Astrocyte of the spinal cord (primary cell): Measurements from ENCODE around the gene CREB5.

Source experiments
- DNase-seq: peaks from one replicate; pipeline ENCODE4 v3.0.0; 2011; ENCODE audit warnings: low read depth, low spot score
- H3K4me3 ChIP-seq: 2 replicates; pipeline ENCODE4 v1.5.1; 2011; ENCODE audit warnings: low read depth, mild to moderate bottlenecking, low read length, moderate library complexity
- in situ Hi-C: cut with HindIII; loops from 2 replicates; pipeline ENCODE4 v1.10.0; 2017; ENCODE audit warnings: low sequenced_read_pairs
- TF ChIP-seq, protein P1 (sequence below): IDR thresholded peaks from 2 replicates; pipeline ENCODE4 v1.5.1; 2012; ENCODE audit warnings: low read depth, mild to moderate bottlenecking, low read length, inconsistent platforms

CREB5 gene

DNA sequence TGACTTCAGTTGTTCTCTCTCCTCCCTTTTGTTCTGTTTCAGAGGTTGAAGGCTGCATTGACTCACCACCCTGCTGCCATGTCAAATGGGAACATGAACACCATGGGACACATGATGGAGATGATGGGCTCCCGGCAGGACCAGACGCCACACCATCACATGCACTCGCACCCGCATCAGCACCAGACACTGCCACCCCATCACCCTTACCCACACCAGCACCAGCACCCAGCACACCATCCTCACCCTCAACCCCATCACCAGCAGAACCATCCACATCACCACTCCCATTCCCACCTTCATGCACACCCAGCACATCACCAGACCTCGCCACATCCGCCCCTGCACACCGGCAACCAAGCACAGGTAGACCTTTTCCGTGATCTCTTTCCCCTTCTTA is 391.8 kb downstream of the CREB5 start:
- no peak for DNase-seq
- TF ChIP-seq, protein P1, sequence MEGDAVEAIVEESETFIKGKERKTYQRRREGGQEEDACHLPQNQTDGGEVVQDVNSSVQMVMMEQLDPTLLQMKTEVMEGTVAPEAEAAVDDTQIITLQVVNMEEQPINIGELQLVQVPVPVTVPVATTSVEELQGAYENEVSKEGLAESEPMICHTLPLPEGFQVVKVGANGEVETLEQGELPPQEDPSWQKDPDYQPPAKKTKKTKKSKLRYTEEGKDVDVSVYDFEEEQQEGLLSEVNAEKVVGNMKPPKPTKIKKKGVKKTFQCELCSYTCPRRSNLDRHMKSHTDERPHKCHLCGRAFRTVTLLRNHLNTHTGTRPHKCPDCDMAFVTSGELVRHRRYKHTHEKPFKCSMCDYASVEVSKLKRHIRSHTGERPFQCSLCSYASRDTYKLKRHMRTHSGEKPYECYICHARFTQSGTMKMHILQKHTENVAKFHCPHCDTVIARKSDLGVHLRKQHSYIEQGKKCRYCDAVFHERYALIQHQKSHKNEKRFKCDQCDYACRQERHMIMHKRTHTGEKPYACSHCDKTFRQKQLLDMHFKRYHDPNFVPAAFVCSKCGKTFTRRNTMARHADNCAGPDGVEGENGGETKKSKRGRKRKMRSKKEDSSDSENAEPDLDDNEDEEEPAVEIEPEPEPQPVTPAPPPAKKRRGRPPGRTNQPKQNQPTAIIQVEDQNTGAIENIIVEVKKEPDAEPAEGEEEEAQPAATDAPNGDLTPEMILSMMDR = no peak
- no peak overlapping the region for H3K4me3 ChIP-seq
- in situ Hi-C loops = no loop called here

DNA sequence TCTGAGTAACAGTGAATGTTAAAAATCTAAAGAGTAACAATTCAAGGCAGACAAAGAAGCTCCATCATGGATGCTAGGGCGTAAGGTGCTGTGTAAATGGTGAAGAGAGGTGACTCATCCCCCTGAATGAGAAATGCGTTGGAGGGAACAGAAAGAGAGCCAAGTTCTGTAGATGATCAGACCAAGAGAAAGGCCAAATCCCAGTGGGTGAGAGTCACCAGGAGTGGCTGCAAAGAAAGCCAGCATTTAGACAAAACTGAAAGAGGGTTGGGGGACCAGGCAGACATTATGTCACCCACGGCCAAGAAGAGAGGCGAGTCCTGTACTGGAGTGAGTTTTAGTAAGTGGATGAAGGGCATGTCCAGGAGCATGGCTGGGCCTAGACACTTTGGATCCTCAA is 392.7 kb downstream of the CREB5 start:
- H3K4me3 ChIP-seq = no peak overlapping the region
- TF ChIP-seq, protein P1 = no peak
- DNase-seq = peak; percentile 78
- in situ Hi-C loops = no loop called here

DNA sequence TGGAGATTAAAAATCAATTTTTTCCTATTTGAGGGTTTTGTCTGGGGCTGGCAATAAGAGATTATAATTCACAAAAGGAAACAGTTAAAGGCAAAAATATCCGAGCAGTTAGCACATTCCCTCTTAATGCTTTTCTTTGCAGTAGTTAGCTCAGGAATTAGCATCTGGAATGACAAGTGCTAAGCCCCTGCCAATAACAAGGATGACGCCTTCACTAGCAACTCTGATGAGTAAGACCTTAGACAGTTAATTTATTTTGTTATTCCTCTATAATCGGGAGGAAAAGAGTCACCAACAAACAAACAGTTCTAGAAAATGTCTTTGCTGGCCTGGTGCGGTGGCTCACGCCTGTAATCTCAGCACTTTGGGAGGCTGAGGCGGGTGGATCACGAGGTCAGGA is 394.5 kb downstream of the CREB5 start:
- H3K4me3 ChIP-seq = no peak overlapping the region
- TF ChIP-seq, protein P1 = no peak
- in situ Hi-C loops = no loop called here
- peak; percentile 56 for DNase-seq

DNA sequence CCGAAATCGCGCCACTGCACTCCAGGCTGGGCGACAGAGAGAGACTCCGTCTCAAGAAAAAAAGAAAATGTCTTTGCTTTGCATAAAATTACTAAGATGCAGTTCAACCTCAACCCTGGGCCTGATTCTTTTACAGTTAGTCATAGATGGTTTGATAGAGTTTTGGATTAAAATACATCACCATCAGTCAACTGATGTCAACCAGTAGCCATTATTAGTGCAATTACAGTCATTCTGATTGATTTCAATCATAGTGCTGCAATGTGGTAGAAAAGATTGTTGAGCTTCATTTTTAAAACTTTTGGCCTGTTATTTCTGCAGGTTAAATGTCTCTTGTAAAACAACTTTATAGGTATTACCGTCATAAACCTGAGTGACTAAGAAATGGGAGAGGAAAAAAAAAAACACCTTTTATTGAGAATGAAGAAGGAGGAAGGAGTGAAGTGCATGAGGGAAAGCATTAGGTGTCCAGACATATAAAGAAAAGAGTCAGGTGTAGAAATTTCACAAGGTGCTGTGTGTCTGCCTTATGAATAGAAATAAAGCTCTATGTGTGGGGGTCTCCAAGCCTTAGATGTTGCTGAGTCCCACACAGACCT is 395.2 kb downstream of the CREB5 start:
- in situ Hi-C loops = no loop called here
- TF ChIP-seq, protein P1 = no peak
- H3K4me3 ChIP-seq = no peak overlapping the region
- no peak for DNase-seq

DNA sequence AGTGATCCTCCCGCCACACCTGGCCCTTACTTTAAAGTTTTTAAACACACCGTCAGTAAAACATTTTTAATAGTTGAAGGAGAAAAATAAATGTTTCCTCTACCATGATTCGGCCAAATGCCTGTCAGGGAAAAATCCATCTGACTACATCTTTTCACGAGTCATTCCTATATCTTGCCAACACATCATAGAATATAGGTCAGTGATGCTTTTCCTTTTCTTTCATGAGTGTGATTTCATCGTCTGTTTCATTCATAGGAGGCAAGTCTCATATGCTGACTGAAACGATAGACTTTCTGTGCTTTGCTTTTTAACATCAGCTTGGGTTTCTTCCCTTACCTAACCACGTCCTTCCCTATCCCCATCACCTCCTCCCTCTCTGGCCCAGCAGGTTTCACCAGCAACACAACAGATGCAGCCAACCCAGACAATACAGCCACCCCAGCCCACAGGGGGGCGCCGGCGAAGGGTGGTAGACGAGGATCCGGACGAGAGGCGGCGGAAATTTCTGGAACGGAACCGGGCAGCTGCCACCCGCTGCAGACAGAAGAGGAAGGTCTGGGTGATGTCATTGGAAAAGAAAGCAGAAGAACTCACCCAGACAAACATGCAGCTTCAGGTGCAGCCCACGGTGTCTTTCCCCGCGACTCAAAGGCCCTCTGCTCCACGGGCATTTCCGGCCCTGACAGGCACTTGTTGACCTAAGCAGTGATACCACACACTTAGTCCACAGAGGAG is 396.6 kb downstream of the CREB5 start:
- DNase-seq = no peak
- in situ Hi-C loops = no loop called here
- no peak overlapping the region for H3K4me3 ChIP-seq
- TF ChIP-seq, protein P1 = peak; percentile 14

DNA sequence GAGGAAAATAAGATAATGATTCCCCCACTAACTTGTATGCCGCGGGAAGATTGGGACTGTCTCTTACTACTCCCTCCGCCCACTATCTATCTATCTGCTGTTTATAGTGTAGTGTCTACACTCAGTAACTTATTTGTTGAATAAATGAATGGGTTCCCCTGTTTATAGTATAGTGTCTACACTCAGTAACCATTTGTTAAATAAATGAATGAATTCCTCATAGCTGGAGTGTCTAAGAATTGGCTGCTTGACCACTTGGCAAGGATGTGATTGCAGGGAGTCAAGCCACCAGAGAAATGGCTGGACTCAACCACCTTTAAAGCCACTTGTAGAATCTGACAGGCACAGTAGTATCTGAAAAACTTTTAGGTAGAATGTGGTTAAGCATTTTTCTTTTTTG is 398.7 kb downstream of the CREB5 start:
- no peak overlapping the region for H3K4me3 ChIP-seq
- in situ Hi-C loops = no loop called here
- TF ChIP-seq, protein P1 = no peak
- no peak for DNase-seq
